ENCODE results near the gene ZDHHC17. TPM values are rescaled to one million over a fixed set of nuclear protein-coding genes. Genes with fewer than 3 reads are reported as not detected.

ZDHHC17 gene
- total and polyA plus RNA-seq, 2 of the 13 experiments (the other 11 are each of a cell fraction or from before 2014, with no cell fraction given), result 36.7 to 38.5 TPM

DNA sequence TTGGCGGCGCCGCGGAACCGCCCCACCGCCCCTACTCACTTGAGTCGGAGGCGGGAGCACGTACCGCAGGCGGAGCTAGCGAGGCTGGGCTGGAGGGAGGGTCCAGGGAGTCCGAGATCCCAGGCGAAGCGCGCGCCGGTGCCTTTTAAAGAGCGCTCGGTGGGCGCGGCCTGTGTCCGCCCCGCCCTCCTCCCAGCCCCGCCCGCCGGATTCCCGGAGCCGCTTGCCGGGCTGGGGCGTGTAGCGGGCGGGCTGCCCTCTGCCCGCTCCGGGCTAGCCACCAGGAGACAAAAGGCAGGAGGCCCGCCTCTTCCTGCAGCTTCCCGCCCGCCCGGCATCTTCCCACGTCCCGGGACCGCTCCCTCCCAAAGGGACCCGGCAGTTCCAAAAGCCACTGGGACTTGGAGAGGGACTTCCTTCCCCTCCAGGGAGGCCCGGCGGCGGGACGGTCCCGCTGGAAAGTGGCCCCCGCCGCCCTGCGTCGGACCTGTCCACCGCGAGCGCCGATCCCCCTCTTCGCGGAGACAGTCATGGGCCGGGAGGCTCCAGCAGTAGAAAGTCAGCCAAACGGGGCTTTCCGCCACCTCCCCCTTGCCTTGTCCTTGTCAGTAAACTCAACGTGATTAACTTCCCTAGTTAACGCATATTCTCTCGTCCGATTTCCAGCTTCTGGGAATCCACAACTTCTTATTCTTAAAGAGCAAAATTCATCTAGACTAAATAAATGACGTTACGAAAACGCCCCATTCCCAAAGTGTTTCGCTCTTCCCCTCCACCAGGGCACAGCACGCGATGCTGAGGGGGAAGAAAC lies 115.2 kb downstream of the ZDHHC17 start, which contains the start of gene CSRP2 (continued):
- TF ChIP-seq, protein P1, sequence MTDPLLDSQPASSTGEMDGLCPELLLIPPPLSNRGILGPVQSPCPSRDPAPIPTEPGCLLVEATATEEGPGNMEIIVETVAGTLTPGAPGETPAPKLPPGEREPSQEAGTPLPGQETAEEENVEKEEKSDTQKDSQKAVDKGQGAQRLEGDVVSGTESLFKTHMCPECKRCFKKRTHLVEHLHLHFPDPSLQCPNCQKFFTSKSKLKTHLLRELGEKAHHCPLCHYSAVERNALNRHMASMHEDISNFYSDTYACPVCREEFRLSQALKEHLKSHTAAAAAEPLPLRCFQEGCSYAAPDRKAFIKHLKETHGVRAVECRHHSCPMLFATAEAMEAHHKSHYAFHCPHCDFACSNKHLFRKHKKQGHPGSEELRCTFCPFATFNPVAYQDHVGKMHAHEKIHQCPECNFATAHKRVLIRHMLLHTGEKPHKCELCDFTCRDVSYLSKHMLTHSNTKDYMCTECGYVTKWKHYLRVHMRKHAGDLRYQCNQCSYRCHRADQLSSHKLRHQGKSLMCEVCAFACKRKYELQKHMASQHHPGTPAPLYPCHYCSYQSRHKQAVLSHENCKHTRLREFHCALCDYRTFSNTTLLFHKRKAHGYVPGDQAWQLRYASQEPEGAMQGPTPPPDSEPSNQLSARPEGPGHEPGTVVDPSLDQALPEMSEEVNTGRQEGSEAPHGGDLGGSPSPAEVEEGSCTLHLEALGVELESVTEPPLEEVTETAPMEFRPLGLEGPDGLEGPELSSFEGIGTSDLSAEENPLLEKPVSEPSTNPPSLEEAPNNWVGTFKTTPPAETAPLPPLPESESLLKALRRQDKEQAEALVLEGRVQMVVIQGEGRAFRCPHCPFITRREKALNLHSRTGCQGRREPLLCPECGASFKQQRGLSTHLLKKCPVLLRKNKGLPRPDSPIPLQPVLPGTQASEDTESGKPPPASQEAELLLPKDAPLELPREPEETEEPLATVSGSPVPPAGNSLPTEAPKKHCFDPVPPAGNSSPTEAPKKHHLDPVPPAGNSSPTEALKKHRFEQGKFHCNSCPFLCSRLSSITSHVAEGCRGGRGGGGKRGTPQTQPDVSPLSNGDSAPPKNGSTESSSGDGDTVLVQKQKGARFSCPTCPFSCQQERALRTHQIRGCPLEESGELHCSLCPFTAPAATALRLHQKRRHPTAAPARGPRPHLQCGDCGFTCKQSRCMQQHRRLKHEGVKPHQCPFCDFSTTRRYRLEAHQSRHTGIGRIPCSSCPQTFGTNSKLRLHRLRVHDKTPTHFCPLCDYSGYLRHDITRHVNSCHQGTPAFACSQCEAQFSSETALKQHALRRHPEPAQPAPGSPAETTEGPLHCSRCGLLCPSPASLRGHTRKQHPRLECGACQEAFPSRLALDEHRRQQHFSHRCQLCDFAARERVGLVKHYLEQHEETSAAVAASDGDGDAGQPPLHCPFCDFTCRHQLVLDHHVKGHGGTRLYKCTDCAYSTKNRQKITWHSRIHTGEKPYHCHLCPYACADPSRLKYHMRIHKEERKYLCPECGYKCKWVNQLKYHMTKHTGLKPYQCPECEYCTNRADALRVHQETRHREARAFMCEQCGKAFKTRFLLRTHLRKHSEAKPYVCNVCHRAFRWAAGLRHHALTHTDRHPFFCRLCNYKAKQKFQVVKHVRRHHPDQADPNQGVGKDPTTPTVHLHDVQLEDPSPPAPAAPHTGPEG (CRISPR knock-in tag; IDR thresholded peaks at IDR 0.05), result no peak; the same call in 1 of the 2 replicates
- TF ChIP-seq FOXJ3 (CRISPR knock-in tag; IDR thresholded peaks at IDR 0.05; ENCODE audit: borderline replicate concordance) (no peak), SMARCC2 (IDR thresholded peaks at IDR 0.05) (no peak), RFXAP (CRISPR knock-in tag; IDR thresholded peaks at IDR 0.05; ENCODE audit: borderline replicate concordance) (no peak), PTBP1 (IDR thresholded peaks at IDR 0.05; ENCODE audit: low read depth, low read length, poor library complexity, severe bottlenecking) (no peak), MEIS1 (CRISPR knock-in tag; IDR thresholded peaks at IDR 0.05; ENCODE audit: borderline replicate concordance) (0 out of 2 replicates have a peak, but pooled peaks have one; percentile 32), SNAPC4 (CRISPR knock-in tag; IDR thresholded peaks at IDR 0.05) (no peak), HNF1B (CRISPR knock-in tag; IDR thresholded peaks at IDR 0.05) (peak; percentile 82), ZMYM3 (CRISPR knock-in tag; IDR thresholded peaks at IDR 0.05) (no peak), THYN1 (CRISPR knock-in tag; IDR thresholded peaks at IDR 0.05; ENCODE audit: borderline replicate concordance, low read depth) (no peak), U2AF1 (optimal IDR thresholded peaks at IDR 0.05; ENCODE audit: low read depth, low read length) (no peak), ZBTB34 (CRISPR knock-in tag; IDR thresholded peaks at IDR 0.05) (no peak)

Data from HepG2 (cell line).